T-cell (primary cell): ENCODE data around the gene EN2. TPM values are rescaled to one million over a fixed set of nuclear protein-coding genes. Genes with fewer than 3 reads are reported as not detected.

Source experiments
- ATAC-seq, 4 experiments: fragments of 200-7000 bp in 3 of 4; fragments of 150-1000 bp in 1 of 4; cut with Tn5 transposase; replicated peaks in 1 of 4; 1 replicate in 3 of 4; 2 replicates in 1 of 4; pipeline ENCODE4 v1.10.0; 2021; ENCODE audit warnings: moderate library complexity in 3 of 4, mild to moderate bottlenecking in 2 of 4, moderate number of reproducible peaks in 1 of 4
- CTCF ChIA-PET, 2 donors: fragments of 300-600 bp; sonication (Branson Sonifier 250); formaldehyde crosslinking; loops; one replicate each; lab custom pipeline; 2022; ENCODE audit warnings: antibody characterized with exemption in 2 of 2; lab: Charles Lee
- POLR2A ChIA-PET, 2 donors: fragments of 300-600 bp; sonication (Branson Sonifier 250); formaldehyde crosslinking; loops; one replicate each; lab custom pipeline; 2022; ENCODE audit warnings: antibody characterized with exemption in 2 of 2; lab: Charles Lee
- DNase-seq, 35 experiments: peaks; one replicate each; pipeline versions ENCODE4 v3.0.0 to v3.0.0-alpha.2; 2013 to 2023
- H3K27ac ChIP-seq: one replicate; pipeline ENCODE4 v1.5.1; 2013; ENCODE audit warnings: low read length
- H3K27me3 ChIP-seq, 2 experiments: replicated peaks in 1 of 2; 1 replicate in 1 of 2; 2 replicates in 1 of 2; pipeline versions ENCODE4 v1.6.1 to v1.7.0; 2013; ENCODE audit warnings: low read length in 1 of 2, mixed read lengths in 1 of 2; ENCODE audit not compliant: control insufficient read depth in 2 of 2, insufficient read depth in 2 of 2; ENCODE audit errors: extremely low read depth in 1 of 2
- H3K36me3 ChIP-seq, 2 donors: 1 replicate in 1 of 2; 2 replicates in 1 of 2; pipeline versions ENCODE4 v1.6.1 to v1.7.0; 2013; ENCODE audit warnings: low read length in 1 of 2; ENCODE audit not compliant: control insufficient read depth in 2 of 2, insufficient read depth in 1 of 2; ENCODE audit errors: extremely low read depth in 1 of 2
- H3K4me1 ChIP-seq, 2 experiments: 1 replicate in 1 of 2; 2 replicates in 1 of 2; pipeline versions ENCODE4 v1.6.1 to v1.7.0; 2013; ENCODE audit warnings: low read length in 2 of 2, mixed read lengths in 1 of 2; ENCODE audit not compliant: insufficient read depth in 2 of 2, control insufficient read depth in 1 of 2; ENCODE audit errors: extremely low read depth in 1 of 2
- H3K4me3 ChIP-seq, 2 donors: 1 replicate in 1 of 2; 2 replicates in 1 of 2; pipeline versions ENCODE4 v1.5.1 to v1.7.0; 2013; ENCODE audit warnings: mild to moderate bottlenecking in 2 of 2, low read length in 1 of 2, moderate library complexity in 1 of 2; ENCODE audit not compliant: control insufficient read depth in 1 of 2; ENCODE audit errors: extremely low read depth in 1 of 2
- H3K9me3 ChIP-seq: 2 replicates; pipeline ENCODE4 v1.7.0; 2013
- H3K27ac Mint-ChIP-seq, 2 donors: one replicate each; pipeline ENCODE4 v1.8.0; 2020 to 2021; ENCODE audit warnings: mild to moderate bottlenecking in 2 of 2, mixed read lengths in 2 of 2
- H3K27me3 Mint-ChIP-seq, 2 donors: one replicate each; pipeline ENCODE4 v1.8.0; 2021 to 2022; ENCODE audit warnings: mixed read lengths in 2 of 2
- H3K36me3 Mint-ChIP-seq: one replicate; pipeline ENCODE4 v1.8.0; 2021; ENCODE audit warnings: mixed read lengths
- H3K4me1 Mint-ChIP-seq, 3 donors: one replicate each; pipeline ENCODE4 v1.8.0; 2020 to 2022; ENCODE audit warnings: mixed read lengths in 3 of 3, mild to moderate bottlenecking in 1 of 3
- H3K4me3 Mint-ChIP-seq, 3 donors: one replicate each; pipeline ENCODE4 v1.8.0; 2020 to 2022; ENCODE audit warnings: mild to moderate bottlenecking in 3 of 3, mixed read lengths in 3 of 3, moderate library complexity in 3 of 3
- H3K9me3 Mint-ChIP-seq, 3 donors: one replicate each; pipeline ENCODE4 v1.8.0; 2020 to 2022; ENCODE audit warnings: mixed read lengths in 3 of 3
- WGBS: methylation state at CpG from one replicate; pipeline ENCODE4 v1.1.5; 2013; ENCODE audit warnings: missing lambda C conversion rate; ENCODE audit not compliant: insufficient coverage; 5-methylcytosine and 5-hydroxymethylcytosine counted together
- total RNA-seq, 35 experiments: library from RNA in 6 of 35; stranded (reverse) in 6 of 35; fragments of 120-200 nt in 1 of 35; gene quantifications; one replicate each; pipeline versions ENCODE4 v1.2.1 to v1.2.4 and lab custom pipeline; 2013 to 2026

The EN2 gene
- total RNA-seq, 5 donors from 2014 or later (not counting 1 experiment from before 2014, with no cell fraction given) = not detected

- ATAC-seq (no peak), DNase-seq (no peak)
- no peaks in the 10 kb centered on the region for H3K9me3 Mint-ChIP-seq
- Histone ChIP-seq H3K27me3 (peaks cover 0 to 61% of the 10 kb centered on the region in 2 experiments), H3K9me3 (no peaks in the 10 kb centered on the region), H3K27ac (no peak overlapping the region), H3K4me3 (no peak overlapping the region), H3K4me1 (no peaks in the 10 kb centered on the region), H3K36me3 (no peaks in the 10 kb centered on the region)
- no peaks in the 10 kb centered on the region for H3K36me3 Mint-ChIP-seq
- ChIA-PET POLR2A (no interaction called here), CTCF (no interaction called here)
- WGBS = 86% methylated on average over 5 of the region's 9 CpGs
- H3K27me3 Mint-ChIP-seq = peaks cover 17 to 46% of the 10 kb centered on the region in 2 donors
- H3K27ac Mint-ChIP-seq = no peak overlapping the region
- no peak overlapping the region for H3K4me3 Mint-ChIP-seq
- no peaks in the 10 kb centered on the region for H3K4me1 Mint-ChIP-seq
Measured at GRCh38 chr7:155425887-155426286, 32.0 kb upstream of the EN2 start.

GRCh38 chr7:155426543-155427410, 31.2 kb upstream of the EN2 start:
- H3K4me1 Mint-ChIP-seq = no peaks in the 10 kb centered on the region
- Histone ChIP-seq H3K4me3 (no peak overlapping the region), H3K9me3 (no peaks in the 10 kb centered on the region), H3K36me3 (no peaks in the 10 kb centered on the region), H3K27me3 (peaks cover 0 to 65% of the 10 kb centered on the region in 2 experiments), H3K4me1 (no peaks in the 10 kb centered on the region), H3K27ac (no peak overlapping the region)
- POLR2A ChIA-PET = no interaction called here
- peaks cover 26 to 47% of the 10 kb centered on the region in 2 donors for H3K27me3 Mint-ChIP-seq
- no peak for ATAC-seq
- DNase-seq = no peak
- H3K4me3 Mint-ChIP-seq = no peak overlapping the region
- WGBS = 73% methylated on average over 9 of the region's 20 CpGs
- CTCF ChIA-PET = no interaction called here
- H3K36me3 Mint-ChIP-seq = no peaks in the 10 kb centered on the region
- H3K9me3 Mint-ChIP-seq = no peaks in the 10 kb centered on the region
- no peak overlapping the region for H3K27ac Mint-ChIP-seq

GRCh38 chr7:155427411-155428038, 30.4 kb upstream of the EN2 start:
- no peaks in the 10 kb centered on the region for H3K4me1 Mint-ChIP-seq
- ChIA-PET CTCF (no interaction called here), POLR2A (no interaction called here)
- 83% methylated on average over 9 of the region's 20 CpGs for WGBS
- H3K9me3 Mint-ChIP-seq = no peaks in the 10 kb centered on the region
- no peaks in the 10 kb centered on the region for H3K4me1 ChIP-seq
- DNase-seq = no peak
- no peak for ATAC-seq
- H3K27me3 ChIP-seq = peaks cover 2 to 59% of the 10 kb centered on the region in 2 experiments
- H3K27ac ChIP-seq = no peak overlapping the region
- no peaks in the 10 kb centered on the region for H3K36me3 ChIP-seq
- H3K27me3 Mint-ChIP-seq = peaks cover 31 to 45% of the 10 kb centered on the region in 2 donors
- no peak overlapping the region for H3K4me3 ChIP-seq
- no peaks in the 10 kb centered on the region for H3K9me3 ChIP-seq
- no peak overlapping the region for H3K4me3 Mint-ChIP-seq
- no peaks in the 10 kb centered on the region for H3K36me3 Mint-ChIP-seq
- H3K27ac Mint-ChIP-seq = no peak overlapping the region

GRCh38 chr7:155428171-155428834, 29.6 kb upstream of the EN2 start:
- WGBS = 83% methylated on average over 11 of the region's 14 CpGs
- no peaks in the 10 kb centered on the region for H3K36me3 ChIP-seq
- ChIA-PET CTCF (no interaction called here), POLR2A (no interaction called here)
- Mint-ChIP-seq H3K27me3 (peaks cover 31 to 46% of the 10 kb centered on the region in 2 donors), H3K4me1 (no peaks in the 10 kb centered on the region), H3K9me3 (peaks cover 0 to 3% (median under 1%) of the 10 kb centered on the region in 3 donors), H3K36me3 (no peaks in the 10 kb centered on the region), H3K4me3 (no peak overlapping the region), H3K27ac (no peak overlapping the region)
- peaks cover 2 to 59% of the 10 kb centered on the region in 2 experiments for H3K27me3 ChIP-seq
- no peak for ATAC-seq
- H3K4me3 ChIP-seq = no peak overlapping the region
- H3K27ac ChIP-seq = no peak overlapping the region
- no peaks in the 10 kb centered on the region for H3K9me3 ChIP-seq
- no peaks in the 10 kb centered on the region for H3K4me1 ChIP-seq
- no peak for DNase-seq

GRCh38 chr7:155429651-155430050, 28.3 kb upstream of the EN2 start:
- POLR2A ChIA-PET = no interaction called here
- WGBS = 76% methylated on average over 5 of the region's 6 CpGs
- ATAC-seq (no peak), DNase-seq (no peak)
- no peaks in the 10 kb centered on the region for H3K4me1 Mint-ChIP-seq
- no peaks in the 10 kb centered on the region for H3K9me3 ChIP-seq
- no peak overlapping the region for H3K27ac ChIP-seq
- CTCF ChIA-PET = no interaction called here
- H3K9me3 Mint-ChIP-seq = peaks cover 0 to 5% (median 2%) of the 10 kb centered on the region in 3 donors
- no peak overlapping the region for H3K4me3 Mint-ChIP-seq
- H3K27me3 ChIP-seq = peaks cover 2 to 58% of the 10 kb centered on the region in 2 experiments
- no peaks in the 10 kb centered on the region for H3K36me3 Mint-ChIP-seq
- H3K27ac Mint-ChIP-seq = no peak overlapping the region
- no peaks in the 10 kb centered on the region for H3K4me1 ChIP-seq
- no peaks in the 10 kb centered on the region for H3K36me3 ChIP-seq
- H3K27me3 Mint-ChIP-seq = peaks cover 28 to 42% of the 10 kb centered on the region in 2 donors
- no peak overlapping the region for H3K4me3 ChIP-seq

GRCh38 chr7:155430606-155431005, 27.3 kb upstream of the EN2 start:
- H3K27me3 Mint-ChIP-seq = peaks cover 33 to 38% of the 10 kb centered on the region in 2 donors
- Histone ChIP-seq H3K27ac (no peak overlapping the region), H3K9me3 (no peaks in the 10 kb centered on the region), H3K4me1 (no peaks in the 10 kb centered on the region), H3K4me3 (no peak overlapping the region), H3K36me3 (no peaks in the 10 kb centered on the region), H3K27me3 (peaks cover 4 to 59% of the 10 kb centered on the region in 2 experiments)
- peaks cover 0 to 5% (median 2%) of the 10 kb centered on the region in 3 donors for H3K9me3 Mint-ChIP-seq
- POLR2A ChIA-PET = no interaction called here
- H3K4me1 Mint-ChIP-seq = no peaks in the 10 kb centered on the region
- CTCF ChIA-PET = no interaction called here
- no peaks in the 10 kb centered on the region for H3K36me3 Mint-ChIP-seq
- WGBS = 63% methylated on average over 4 of the region's 10 CpGs
- H3K4me3 Mint-ChIP-seq = no peak overlapping the region
- ATAC-seq (no peak), DNase-seq (no peak)
- no peak overlapping the region for H3K27ac Mint-ChIP-seq
